ENCODE data around the gene CD180.

CD180 gene

DNA sequence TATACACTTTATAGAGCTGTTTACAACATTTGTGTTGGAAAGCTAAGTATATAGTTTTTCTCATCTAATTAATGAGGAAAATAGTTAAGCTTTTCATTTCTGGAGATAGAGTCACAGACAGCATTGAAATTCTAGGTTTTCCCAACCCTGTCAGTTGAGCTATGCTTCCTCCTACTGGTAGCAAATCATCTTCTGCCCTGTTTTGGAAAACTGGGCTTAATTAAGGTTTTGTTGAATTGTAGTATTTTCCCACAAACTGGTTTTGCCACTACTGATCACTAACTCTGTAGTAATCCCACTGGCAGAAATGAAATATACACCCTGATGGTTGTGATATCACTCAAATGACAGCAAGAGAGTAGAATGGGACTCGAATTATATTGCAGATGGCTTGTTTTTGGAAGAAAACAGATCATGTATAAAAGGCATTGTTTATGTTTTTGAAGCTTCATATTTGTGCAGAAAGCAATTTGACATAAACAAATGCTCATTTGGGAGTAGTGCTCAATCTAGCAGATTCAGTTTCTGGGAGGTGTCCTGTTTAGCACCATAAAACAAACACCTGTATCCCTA, 46.6 kb downstream of the CD180 start:
- Histone ChIP-seq H3K36me3 (ENCODE audit: control insufficient read depth, insufficient read depth, low read length) (no peaks in the 10 kb centered on the region), H3K9ac (ENCODE audit: low read depth, low read length) (no peak overlapping the region), H3K9me3 (ENCODE audit: control insufficient read depth, insufficient read depth, low read length) (no peaks in the 10 kb centered on the region), H3K27me3 (ENCODE audit: control insufficient read depth, insufficient read depth, low read length) (no peaks in the 10 kb centered on the region), H3K4me1 (ENCODE audit: control insufficient read depth, insufficient read depth, low read length) (no peaks in the 10 kb centered on the region), H3K4me3 (ENCODE audit: low read depth, low read length) (no peak overlapping the region)

DNA sequence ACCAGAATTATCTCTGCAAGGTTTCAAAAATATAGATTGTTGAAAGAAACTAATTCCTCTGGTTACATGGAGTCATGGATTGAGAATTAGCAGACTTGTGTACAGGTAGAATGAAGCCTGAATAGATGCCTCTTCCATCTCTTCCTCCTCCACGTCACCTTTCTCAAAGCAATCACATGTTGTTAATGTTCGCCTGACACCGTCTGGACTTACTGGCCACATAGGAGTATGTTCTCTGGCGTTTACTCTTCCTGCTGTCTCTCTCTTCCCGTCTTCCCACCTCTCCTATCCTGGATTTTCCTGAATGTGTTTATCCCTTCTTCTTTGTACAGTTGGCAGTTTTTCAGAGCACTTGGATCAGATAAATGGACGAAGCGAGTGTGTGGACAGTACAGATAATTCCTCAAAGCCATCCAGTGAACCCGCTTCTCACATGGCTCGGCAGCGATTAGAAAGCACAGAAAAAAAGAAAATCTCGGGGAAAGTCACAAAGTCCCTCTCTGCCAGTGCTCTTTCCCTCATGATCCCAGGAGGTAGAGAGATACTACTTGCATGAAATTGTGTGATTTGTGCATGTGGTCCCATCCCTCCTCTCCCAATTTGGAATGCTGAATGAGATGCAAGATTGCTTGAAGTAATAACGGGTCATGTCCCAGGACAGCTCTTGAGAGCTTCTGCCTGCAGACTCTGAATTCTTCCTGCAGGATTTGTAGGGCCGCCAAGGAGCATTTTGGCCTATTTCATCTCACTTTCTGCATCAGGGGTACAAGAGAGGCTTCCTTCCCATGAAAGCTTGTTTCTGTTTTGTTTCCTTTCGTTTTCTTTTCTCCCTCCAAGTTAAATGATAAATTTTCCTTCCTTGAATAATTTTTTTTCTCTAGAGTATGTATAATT, 47.3 kb downstream of the CD180 start:
- H3K27me3 ChIP-seq (ENCODE audit: control insufficient read depth, insufficient read depth, low read length): no peaks in the 10 kb centered on the region
- no peak overlapping the region for H3K9ac ChIP-seq (ENCODE audit: low read depth, low read length)
- H3K36me3 ChIP-seq (ENCODE audit: control insufficient read depth, insufficient read depth, low read length): no peaks in the 10 kb centered on the region
- H3K4me3 ChIP-seq (ENCODE audit: low read depth, low read length): no peak overlapping the region
- H3K9me3 ChIP-seq (ENCODE audit: control insufficient read depth, insufficient read depth, low read length): no peaks in the 10 kb centered on the region
- H3K4me1 ChIP-seq (ENCODE audit: control insufficient read depth, insufficient read depth, low read length): no peaks in the 10 kb centered on the region

DNA sequence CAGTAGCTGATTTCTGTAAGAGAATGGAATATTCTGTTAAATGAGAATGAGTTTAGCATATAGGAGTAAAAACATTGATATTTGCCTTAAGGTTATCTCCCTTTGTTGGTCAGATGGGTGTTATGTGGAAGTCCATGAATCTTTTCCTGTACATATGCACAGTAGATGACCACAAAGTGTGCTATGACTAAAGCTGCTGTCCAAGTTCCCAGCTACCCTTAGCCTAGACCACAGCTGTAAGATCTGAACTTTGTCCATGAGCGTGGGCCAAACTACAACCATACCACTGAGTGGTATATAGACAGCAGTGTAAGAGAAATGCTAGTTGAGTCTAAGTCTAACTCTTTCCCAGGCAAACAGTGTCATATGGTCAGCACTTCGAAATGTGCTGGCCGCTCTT, 48.8 kb downstream of the CD180 start:
- H3K9me3 ChIP-seq (ENCODE audit: control insufficient read depth, insufficient read depth, low read length): no peaks in the 10 kb centered on the region
- H3K9ac ChIP-seq (ENCODE audit: low read depth, low read length): no peak overlapping the region
- H3K4me3 ChIP-seq (ENCODE audit: low read depth, low read length): no peak overlapping the region
- H3K27me3 ChIP-seq (ENCODE audit: control insufficient read depth, insufficient read depth, low read length): no peaks in the 10 kb centered on the region
- H3K36me3 ChIP-seq (ENCODE audit: control insufficient read depth, insufficient read depth, low read length): no peaks in the 10 kb centered on the region
- no peaks in the 10 kb centered on the region for H3K4me1 ChIP-seq (ENCODE audit: control insufficient read depth, insufficient read depth, low read length)

DNA sequence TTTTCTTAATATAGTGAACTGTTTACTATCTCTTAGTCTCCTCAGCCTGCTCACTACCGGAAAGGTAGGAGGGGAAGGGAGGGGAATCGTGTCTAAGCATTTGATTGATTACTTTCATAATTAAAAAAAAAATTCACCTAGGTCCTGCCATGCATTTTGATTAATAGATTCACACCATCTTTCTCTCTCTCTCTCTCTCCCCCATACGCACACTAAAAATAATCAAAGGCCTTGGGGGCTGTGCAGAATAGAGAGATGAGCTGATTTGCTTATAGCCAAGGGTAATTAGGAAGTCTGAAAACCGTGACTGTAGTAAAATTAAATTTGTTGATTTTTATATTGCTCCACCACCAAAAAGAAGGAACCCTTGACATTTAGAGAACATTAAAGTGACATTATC, 49.6 kb downstream of the CD180 start:
- H3K27me3 ChIP-seq (ENCODE audit: control insufficient read depth, insufficient read depth, low read length): no peaks in the 10 kb centered on the region
- H3K4me3 ChIP-seq (ENCODE audit: low read depth, low read length): no peak overlapping the region
- no peak overlapping the region for H3K9ac ChIP-seq (ENCODE audit: low read depth, low read length)
- no peaks in the 10 kb centered on the region for H3K4me1 ChIP-seq (ENCODE audit: control insufficient read depth, insufficient read depth, low read length)
- no peaks in the 10 kb centered on the region for H3K9me3 ChIP-seq (ENCODE audit: control insufficient read depth, insufficient read depth, low read length)
- H3K36me3 ChIP-seq (ENCODE audit: control insufficient read depth, insufficient read depth, low read length): no peaks in the 10 kb centered on the region

DNA sequence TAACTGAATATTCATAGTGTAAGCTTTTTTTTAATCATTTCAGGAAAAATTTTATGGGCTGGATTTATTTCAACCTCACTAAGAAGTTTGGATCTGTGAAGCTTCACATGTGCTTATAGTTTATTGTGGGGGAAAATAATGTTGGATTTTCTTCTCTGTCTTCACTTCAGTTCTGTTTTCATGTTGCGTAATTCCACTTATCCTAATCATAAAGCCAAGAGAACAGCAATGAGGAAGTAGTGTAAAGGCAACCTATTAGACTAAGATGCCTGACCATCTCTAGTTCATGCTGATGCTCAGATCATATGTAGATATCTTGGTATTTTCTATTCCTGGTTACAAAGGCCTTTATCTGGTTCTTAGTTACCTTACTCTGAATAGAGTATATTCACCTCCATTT, 50.0 kb downstream of the CD180 start:
- Histone ChIP-seq H3K27me3 (ENCODE audit: control insufficient read depth, insufficient read depth, low read length) (no peaks in the 10 kb centered on the region), H3K9me3 (ENCODE audit: control insufficient read depth, insufficient read depth, low read length) (no peaks in the 10 kb centered on the region), H3K4me3 (ENCODE audit: low read depth, low read length) (no peak overlapping the region), H3K9ac (ENCODE audit: low read depth, low read length) (no peak overlapping the region), H3K36me3 (ENCODE audit: control insufficient read depth, insufficient read depth, low read length) (no peaks in the 10 kb centered on the region), H3K4me1 (ENCODE audit: control insufficient read depth, insufficient read depth, low read length) (no peaks in the 10 kb centered on the region)

DNA sequence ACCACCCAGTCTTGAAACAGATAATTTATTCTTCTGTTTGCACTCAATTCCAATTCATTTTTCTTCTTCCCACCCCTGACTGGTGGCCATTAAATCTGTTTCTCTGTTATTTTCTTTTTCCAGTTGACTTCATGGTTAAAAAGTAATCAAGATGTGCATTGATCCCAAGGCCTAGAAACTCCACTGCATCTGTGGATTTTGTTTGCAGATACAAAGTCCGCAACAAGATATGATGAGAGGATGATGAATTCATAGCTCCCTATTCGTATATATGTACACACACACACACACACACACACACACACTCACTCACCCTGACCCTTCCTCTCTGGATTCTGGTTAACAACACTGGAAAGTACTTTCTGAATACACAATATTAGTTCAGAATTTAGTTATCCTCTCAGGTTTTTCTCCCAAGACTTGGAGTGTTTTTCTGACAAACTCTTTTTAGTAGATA, 52.4 kb downstream of the CD180 start:
- no peaks in the 10 kb centered on the region for H3K4me1 ChIP-seq (ENCODE audit: control insufficient read depth, insufficient read depth, low read length)
- no peaks in the 10 kb centered on the region for H3K36me3 ChIP-seq (ENCODE audit: control insufficient read depth, insufficient read depth, low read length)
- H3K9ac ChIP-seq (ENCODE audit: low read depth, low read length): no peak overlapping the region
- no peaks in the 10 kb centered on the region for H3K27me3 ChIP-seq (ENCODE audit: control insufficient read depth, insufficient read depth, low read length)
- H3K9me3 ChIP-seq (ENCODE audit: control insufficient read depth, insufficient read depth, low read length): no peaks in the 10 kb centered on the region
- H3K4me3 ChIP-seq (ENCODE audit: low read depth, low read length): no peak overlapping the region

DNA sequence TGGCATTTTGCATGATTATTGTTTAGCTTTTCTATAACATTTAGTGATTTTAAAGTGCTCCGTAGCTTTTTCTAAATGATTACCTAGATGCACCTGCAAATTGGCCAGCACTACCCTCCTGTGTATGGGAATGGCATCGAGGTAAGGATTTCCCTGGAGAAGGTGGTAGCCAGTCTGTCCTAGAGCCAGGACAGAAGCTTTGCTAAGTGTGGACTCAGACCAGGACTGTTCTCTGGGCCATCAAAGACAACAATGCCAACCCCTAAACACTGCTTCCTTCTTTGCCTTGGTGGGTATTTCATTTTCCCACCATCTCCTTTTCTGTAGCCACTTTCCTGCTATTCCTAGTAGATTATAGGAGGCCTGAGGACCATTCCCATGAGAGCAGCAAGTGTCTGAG, 53.0 kb downstream of the CD180 start:
- no peaks in the 10 kb centered on the region for H3K9me3 ChIP-seq (ENCODE audit: control insufficient read depth, insufficient read depth, low read length)
- no peak overlapping the region for H3K9ac ChIP-seq (ENCODE audit: low read depth, low read length)
- H3K4me1 ChIP-seq (ENCODE audit: control insufficient read depth, insufficient read depth, low read length): no peaks in the 10 kb centered on the region
- no peak overlapping the region for H3K4me3 ChIP-seq (ENCODE audit: low read depth, low read length)
- no peaks in the 10 kb centered on the region for H3K36me3 ChIP-seq (ENCODE audit: control insufficient read depth, insufficient read depth, low read length)
- H3K27me3 ChIP-seq (ENCODE audit: control insufficient read depth, insufficient read depth, low read length): no peaks in the 10 kb centered on the region

DNA sequence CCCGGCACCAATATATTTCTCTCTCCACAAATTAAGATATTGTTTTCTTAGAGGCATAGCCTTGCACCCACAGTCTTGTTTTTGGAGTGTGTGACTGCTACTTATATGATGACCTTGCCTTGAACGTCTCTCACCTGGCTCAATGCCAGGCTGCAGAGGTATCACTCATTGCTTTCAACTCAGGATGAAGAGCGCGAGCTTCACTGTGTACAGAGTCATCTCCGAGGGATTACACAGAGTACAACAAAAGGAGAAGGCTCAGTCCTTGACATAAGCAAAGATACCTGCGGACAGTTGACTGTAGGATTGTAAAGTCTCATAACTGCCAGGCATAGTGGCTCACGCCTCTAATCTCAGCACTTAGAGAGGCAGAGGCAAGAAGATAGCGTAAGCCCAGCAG, 53.8 kb downstream of the CD180 start:
- Histone ChIP-seq H3K27me3 (ENCODE audit: control insufficient read depth, insufficient read depth, low read length) (no peaks in the 10 kb centered on the region), H3K4me1 (ENCODE audit: control insufficient read depth, insufficient read depth, low read length) (no peaks in the 10 kb centered on the region), H3K36me3 (ENCODE audit: control insufficient read depth, insufficient read depth, low read length) (no peaks in the 10 kb centered on the region), H3K9me3 (ENCODE audit: control insufficient read depth, insufficient read depth, low read length) (no peaks in the 10 kb centered on the region), H3K9ac (ENCODE audit: low read depth, low read length) (no peak overlapping the region), H3K4me3 (ENCODE audit: low read depth, low read length) (no peak overlapping the region)

DNA sequence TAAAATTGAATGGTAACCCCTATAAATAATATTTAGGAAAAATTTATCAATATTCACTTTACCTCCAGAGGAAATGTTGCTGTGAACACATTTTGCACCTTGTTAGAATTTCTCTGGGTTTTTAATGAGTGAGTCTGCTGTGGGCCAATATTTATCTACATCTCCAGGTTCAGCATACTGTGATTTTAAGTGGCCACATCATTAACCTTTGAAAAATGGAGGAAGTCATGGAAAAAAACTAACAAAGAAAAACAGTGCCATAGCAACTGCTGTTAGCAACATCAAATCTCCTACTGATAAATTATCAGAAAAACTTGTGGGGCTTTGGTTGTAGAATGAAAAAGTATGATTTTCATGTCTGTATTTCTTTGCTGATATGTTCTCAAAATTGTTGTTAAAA, 55.0 kb downstream of the CD180 start:
- Histone ChIP-seq H3K4me1 (ENCODE audit: control insufficient read depth, insufficient read depth, low read length) (no peaks in the 10 kb centered on the region), H3K4me3 (ENCODE audit: low read depth, low read length) (no peak overlapping the region), H3K36me3 (ENCODE audit: control insufficient read depth, insufficient read depth, low read length) (no peaks in the 10 kb centered on the region), H3K27me3 (ENCODE audit: control insufficient read depth, insufficient read depth, low read length) (no peaks in the 10 kb centered on the region), H3K9me3 (ENCODE audit: control insufficient read depth, insufficient read depth, low read length) (no peaks in the 10 kb centered on the region), H3K9ac (ENCODE audit: low read depth, low read length) (no peak overlapping the region)

DNA sequence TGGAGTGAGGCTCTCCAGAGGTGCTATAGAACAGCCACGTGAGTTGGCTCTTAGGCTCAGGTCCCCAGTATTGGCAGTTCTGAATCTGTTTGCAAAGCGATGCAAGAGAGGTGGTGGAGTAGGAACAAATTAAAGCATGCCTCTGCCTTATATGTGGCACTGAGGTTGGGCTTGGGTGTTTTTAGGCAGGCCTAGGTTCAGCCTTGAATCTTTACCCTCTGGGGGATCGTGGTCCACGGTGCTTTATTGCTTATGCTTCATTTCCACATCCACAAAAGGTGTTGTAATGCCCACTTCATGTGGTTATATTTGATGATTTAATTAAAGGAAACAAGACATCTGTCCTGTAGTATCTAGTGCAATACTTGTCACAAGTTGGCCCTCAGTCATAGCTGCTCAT, 56.2 kb downstream of the CD180 start:
- no peaks in the 10 kb centered on the region for H3K4me1 ChIP-seq (ENCODE audit: control insufficient read depth, insufficient read depth, low read length)
- H3K9me3 ChIP-seq (ENCODE audit: control insufficient read depth, insufficient read depth, low read length): no peaks in the 10 kb centered on the region
- H3K4me3 ChIP-seq (ENCODE audit: low read depth, low read length): no peak overlapping the region
- no peaks in the 10 kb centered on the region for H3K36me3 ChIP-seq (ENCODE audit: control insufficient read depth, insufficient read depth, low read length)
- no peak overlapping the region for H3K9ac ChIP-seq (ENCODE audit: low read depth, low read length)
- H3K27me3 ChIP-seq (ENCODE audit: control insufficient read depth, insufficient read depth, low read length): no peaks in the 10 kb centered on the region

DNA sequence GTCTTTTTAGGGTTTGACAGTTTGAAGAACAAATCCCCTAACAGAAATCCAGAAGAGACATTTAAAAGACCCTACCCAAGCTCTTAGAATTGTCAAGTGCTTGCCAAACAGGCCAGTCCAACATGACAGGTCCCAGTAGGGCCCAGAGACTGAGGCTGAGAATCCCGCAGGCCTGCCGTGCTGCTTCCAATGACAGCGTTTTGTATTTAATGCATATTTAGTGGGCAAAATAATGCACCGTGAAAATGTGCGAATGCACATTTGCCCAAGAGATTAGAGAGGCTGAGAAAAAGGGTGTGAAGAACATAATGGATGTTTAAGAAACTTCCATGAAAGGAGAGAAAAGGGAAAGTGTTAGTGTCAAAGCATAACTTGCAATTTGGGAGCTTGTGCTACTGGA, 57.6 kb downstream of the CD180 start:
- no peak overlapping the region for H3K4me3 ChIP-seq (ENCODE audit: low read depth, low read length)
- no peaks in the 10 kb centered on the region for H3K9me3 ChIP-seq (ENCODE audit: control insufficient read depth, insufficient read depth, low read length)
- no peak overlapping the region for H3K9ac ChIP-seq (ENCODE audit: low read depth, low read length)
- no peaks in the 10 kb centered on the region for H3K36me3 ChIP-seq (ENCODE audit: control insufficient read depth, insufficient read depth, low read length)
- no peaks in the 10 kb centered on the region for H3K27me3 ChIP-seq (ENCODE audit: control insufficient read depth, insufficient read depth, low read length)
- H3K4me1 ChIP-seq (ENCODE audit: control insufficient read depth, insufficient read depth, low read length): no peaks in the 10 kb centered on the region

DNA sequence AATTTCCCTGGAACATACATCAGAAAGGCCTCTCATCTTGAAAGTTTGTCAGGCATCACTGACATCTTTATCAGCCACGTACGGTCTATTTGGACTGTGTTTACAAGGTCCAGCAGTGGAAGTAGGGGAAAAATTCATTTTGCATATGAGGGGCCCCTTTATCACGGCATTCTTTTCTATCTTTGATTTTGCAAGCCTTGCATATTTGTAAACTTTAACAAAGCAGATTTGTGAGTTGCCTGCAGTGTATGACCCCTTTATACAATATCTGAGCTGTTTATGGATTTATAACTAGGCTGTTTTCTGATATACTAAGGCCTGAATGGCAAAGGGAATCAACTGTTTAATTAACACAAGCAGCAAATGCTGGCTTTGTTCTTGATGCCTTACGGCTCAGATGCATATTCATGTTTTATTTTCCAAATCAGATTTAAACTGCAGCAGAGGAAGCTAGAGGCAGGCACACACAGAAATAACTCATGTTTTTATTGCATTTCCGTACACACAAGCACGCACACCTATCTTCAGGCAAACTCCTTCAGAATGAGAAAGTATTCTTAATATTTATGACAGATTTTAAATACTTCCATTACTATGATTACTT, 61.1 kb downstream of the CD180 start:
- Histone ChIP-seq H3K4me1 (ENCODE audit: control insufficient read depth, insufficient read depth, low read length) (no peaks in the 10 kb centered on the region), H3K36me3 (ENCODE audit: control insufficient read depth, insufficient read depth, low read length) (no peaks in the 10 kb centered on the region)

More for the DNA sequence above, 61.1 kb downstream of the CD180 start:
- no peaks in the 10 kb centered on the region for H3K9me3 ChIP-seq (ENCODE audit: control insufficient read depth, insufficient read depth, low read length)
- H3K27me3 ChIP-seq (ENCODE audit: control insufficient read depth, insufficient read depth, low read length): no peaks in the 10 kb centered on the region
- no peak overlapping the region for H3K4me3 ChIP-seq (ENCODE audit: low read depth, low read length)
- no peak overlapping the region for H3K9ac ChIP-seq (ENCODE audit: low read depth, low read length)
